ENCODE data around the gene CHP2. TPM values are rescaled to one million over a fixed set of nuclear protein-coding genes. Genes with fewer than 3 reads are reported as not detected.

Gene CHP2
- total RNA-seq, 1 experiment from 2014 or later, result 1.4 TPM

DNA sequence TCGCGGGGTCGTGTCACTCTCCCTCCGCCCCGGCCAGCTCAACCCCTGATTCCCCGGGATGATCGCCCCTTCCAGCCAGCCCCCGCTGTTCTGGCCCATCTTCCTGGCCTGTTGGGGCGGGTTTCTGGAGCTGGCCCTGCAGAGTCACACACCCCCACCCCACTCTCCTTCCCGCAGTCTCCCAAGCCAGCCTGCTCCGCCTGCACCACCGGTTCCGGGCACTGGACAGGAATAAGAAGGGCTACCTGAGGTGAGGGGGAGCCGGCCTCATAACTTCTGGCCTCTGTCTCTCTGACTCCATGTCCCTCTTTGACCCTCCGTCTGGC is 621 bp downstream of the CHP2 start:
- H3K27me3 Mint-ChIP-seq (ENCODE audit: low read depth), result peaks cover 49% of the 10 kb centered on the region
- H4K91ac ChIP-seq (ENCODE audit: insufficient read length, low read depth, low read length), result no peak overlapping the region
- H2BK5ac ChIP-seq (ENCODE audit: insufficient read length, low read length), result no peak overlapping the region
- H3K4me1 ChIP-seq (ENCODE audit: insufficient read depth, low read length), result no peaks in the 10 kb centered on the region
- no peak overlapping the region for H2AFZ ChIP-seq (ENCODE audit: low read length)
- no peak for TF ChIP-seq CTCF (conservative IDR thresholded peaks at IDR 0.05)
- H3K79me1 ChIP-seq (ENCODE audit: insufficient read depth, low read depth, low read length, poor library complexity, severe bottlenecking), result no peaks in the 10 kb centered on the region
- H3K23ac ChIP-seq (ENCODE audit: insufficient read length, low read depth, low read length), result no peak overlapping the region
- no peak overlapping the region for H2BK12ac ChIP-seq (ENCODE audit: insufficient read length, low read depth, low read length)
- no peak overlapping the region for H2BK120ac ChIP-seq (ENCODE audit: low read depth, low read length, poor library complexity, severe bottlenecking)
- WGBS (ENCODE audit: extremely low coverage, insufficient read length, low lambda C conversion rate), result no CpG with 5 or more reads among the region's 15 CpGs
- H3K4me1 Mint-ChIP-seq, result peaks cover 2 to 8% of the 10 kb centered on the region in 2 experiments; a peak in 1 of 4 replicates
- no peak overlapping the region for H3K4me2 ChIP-seq (ENCODE audit: insufficient read depth, insufficient read length, low read length)
- no peak overlapping the region for H3K9ac ChIP-seq (ENCODE audit: extremely low read depth, insufficient read length, low read length)
- DNase-seq, result no peak
- H3K9me3 ChIP-seq (ENCODE audit: control insufficient read depth, low read depth, low read length), result no peaks in the 10 kb centered on the region
- H3K4ac ChIP-seq (ENCODE audit: low read depth, low read length), result no peak overlapping the region
- H3K56ac ChIP-seq (ENCODE audit: insufficient read length, low read depth, low read length), result no peak overlapping the region
- no peaks in the 10 kb centered on the region for H3K79me2 ChIP-seq (ENCODE audit: insufficient read depth, low read length)
- no peak overlapping the region for H2BK15ac ChIP-seq (ENCODE audit: low read depth, low read length)
- no peak overlapping the region for H3K14ac ChIP-seq (ENCODE audit: insufficient read depth, low read length)
- no peak overlapping the region for H3K27ac Mint-ChIP-seq
- H3K23me2 ChIP-seq (ENCODE audit: insufficient read length, low read depth, low read length, poor library complexity, severe bottlenecking), result peaks cover 9% of the 10 kb centered on the region
- H2BK20ac ChIP-seq (ENCODE audit: low read depth, low read length, poor library complexity, severe bottlenecking), result no peak overlapping the region
- no peak overlapping the region for H3T11ph ChIP-seq (ENCODE audit: low read length)
- no peak overlapping the region for H3K18ac ChIP-seq (ENCODE audit: insufficient read length, low read depth, low read length)
- no peaks in the 10 kb centered on the region for H4K20me1 ChIP-seq (ENCODE audit: control insufficient read depth, insufficient read depth, insufficient read length)
- no peak overlapping the region for H4K8ac ChIP-seq (replicated peaks; ENCODE audit: insufficient read length, low read depth, low read length)
- no peak overlapping the region for H3K27ac ChIP-seq (ENCODE audit: insufficient read length, low read depth, low read length)
- H2AK5ac ChIP-seq (ENCODE audit: insufficient read length, low read length), result no peak overlapping the region
- no peak overlapping the region for H4K5ac ChIP-seq (ENCODE audit: insufficient read length, low read depth, low read length)
- peaks cover 5 to 23% (median 10%) of the 10 kb centered on the region in 3 experiments; a peak in 6 of 7 replicates for H3K36me3 Mint-ChIP-seq (ENCODE audit: insufficient read depth in 1 of 3, low read depth in 3 of 3)
- peaks cover 8 to 13% of the 10 kb centered on the region in 2 experiments; a peak in 4 of 5 replicates for H3K9me3 Mint-ChIP-seq
- H3K27me3 ChIP-seq (ENCODE audit: insufficient read depth, low read length), result peaks cover 5% of the 10 kb centered on the region; the same call in 1 of the 2 replicates
- H3K4me3 Mint-ChIP-seq, result peak overlapping the region; percentile 19 to 70; a peak in 3 of 5 replicates
